ENCODE data around the gene HNF1B. TPM values are rescaled to one million over a fixed set of nuclear protein-coding genes. Genes with fewer than 3 reads are reported as not detected.
"Not testable (repeated sequence)": the region's sequence is repeated elsewhere in the genome, so short reads cannot be mapped to it uniquely, and the experiment has no call there.

HNF1B gene
- total RNA-seq, 6 donors from 2014 or later: 14.4 to 31.4 (median 16.0) TPM

GRCh38 chr17:37789021-37789565, 44.2 kb upstream of the HNF1B start:
- DNase-seq (no peak), ATAC-seq (ENCODE audit: low FRiP score in 2 of 2) (no peak)
- Histone ChIP-seq H3K27me3 (no peaks in the 10 kb centered on the region), H3K27ac (no peak overlapping the region), H3K36me3 (no peaks in the 10 kb centered on the region), H3K9me3 (no peaks in the 10 kb centered on the region), H3K4me1 (no peaks in the 10 kb centered on the region), H3K4me3 (no peak overlapping the region)
- no peak for TF ChIP-seq EP300 (IDR thresholded peaks at IDR 0.05)
- no peak for TF ChIP-seq CTCF (IDR thresholded peaks at IDR 0.05)
- TF ChIP-seq POLR2A (IDR thresholded peaks at IDR 0.05): no peak
- no peak for TF ChIP-seq POLR2AphosphoS5 (IDR thresholded peaks at IDR 0.05)
- WGBS, 2 donors: 56 to 71% methylated on average over 5 of the region's 5 CpGs

GRCh38 chr17:37788526-37788925, 43.7 kb upstream of the HNF1B start:
- no peaks in the 10 kb centered on the region for H3K36me3 ChIP-seq
- WGBS, 2 donors: 72 to 86% methylated on average over 1 of the region's 1 CpG
- no peaks in the 10 kb centered on the region for H3K27me3 ChIP-seq
- no peaks in the 10 kb centered on the region for H3K4me1 ChIP-seq
- DNase-seq (no peak), ATAC-seq (ENCODE audit: low FRiP score in 2 of 2) (no peak)
- no peak overlapping the region for H3K4me3 ChIP-seq
- no peak for TF ChIP-seq POLR2AphosphoS5 (IDR thresholded peaks at IDR 0.05)
- TF ChIP-seq EP300 (IDR thresholded peaks at IDR 0.05): no peak
- TF ChIP-seq POLR2A (IDR thresholded peaks at IDR 0.05): no peak
- TF ChIP-seq CTCF (IDR thresholded peaks at IDR 0.05): no peak
- H3K9me3 ChIP-seq: no peaks in the 10 kb centered on the region
- H3K27ac ChIP-seq: no peak overlapping the region

GRCh38 chr17:37787055-37787757, 42.3 kb upstream of the HNF1B start:
- Histone ChIP-seq H3K4me3 (no peak overlapping the region), H3K4me1 (no peaks in the 10 kb centered on the region), H3K27me3 (no peaks in the 10 kb centered on the region), H3K9me3 (no peaks in the 10 kb centered on the region), H3K27ac (no peak overlapping the region), H3K36me3 (no peaks in the 10 kb centered on the region)
- DNase-seq (no peak), ATAC-seq (ENCODE audit: low FRiP score in 2 of 2) (no peak)
- TF ChIP-seq POLR2A (IDR thresholded peaks at IDR 0.05): no peak
- no peak for TF ChIP-seq POLR2AphosphoS5 (IDR thresholded peaks at IDR 0.05)
- TF ChIP-seq EP300 (IDR thresholded peaks at IDR 0.05): no peak
- no peak for TF ChIP-seq CTCF (IDR thresholded peaks at IDR 0.05)
- WGBS, 2 donors: 37 to 43% methylated on average over 8 of the region's 8 CpGs

DNA sequence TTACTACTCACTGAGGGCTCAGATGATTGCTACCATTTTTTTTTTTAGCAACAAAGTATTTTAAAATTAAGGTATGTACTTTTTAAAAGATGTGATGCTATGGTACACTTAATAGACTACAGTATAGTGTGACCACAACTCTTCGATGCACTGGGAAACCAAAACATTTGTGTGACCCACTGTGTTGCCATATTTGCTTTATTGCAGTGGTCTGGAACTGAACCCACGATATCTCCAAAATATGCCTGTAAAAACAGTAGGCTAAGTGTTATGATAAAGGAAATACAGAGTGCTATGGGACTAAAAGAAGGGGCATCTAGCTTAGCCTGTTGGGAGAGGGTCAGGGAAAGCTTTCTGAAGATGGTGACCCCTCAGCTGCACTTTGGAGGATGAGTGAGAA, 41.6 kb upstream of the HNF1B start:
- Histone ChIP-seq H3K4me1 (no peaks in the 10 kb centered on the region), H3K4me3 (no peak overlapping the region), H3K36me3 (no peaks in the 10 kb centered on the region), H3K27me3 (no peaks in the 10 kb centered on the region), H3K27ac (no peak overlapping the region), H3K9me3 (no peaks in the 10 kb centered on the region)
- no peak for ATAC-seq (ENCODE audit: low FRiP score in 2 of 2)
- DNase-seq: no peak
- WGBS, 2 donors: 79 to 87% methylated on average over 2 of the region's 2 CpGs
- TF ChIP-seq POLR2A (IDR thresholded peaks at IDR 0.05): no peak
- no peak for TF ChIP-seq CTCF (IDR thresholded peaks at IDR 0.05)
- no peak for TF ChIP-seq POLR2AphosphoS5 (IDR thresholded peaks at IDR 0.05)
- no peak for TF ChIP-seq EP300 (IDR thresholded peaks at IDR 0.05)

DNA sequence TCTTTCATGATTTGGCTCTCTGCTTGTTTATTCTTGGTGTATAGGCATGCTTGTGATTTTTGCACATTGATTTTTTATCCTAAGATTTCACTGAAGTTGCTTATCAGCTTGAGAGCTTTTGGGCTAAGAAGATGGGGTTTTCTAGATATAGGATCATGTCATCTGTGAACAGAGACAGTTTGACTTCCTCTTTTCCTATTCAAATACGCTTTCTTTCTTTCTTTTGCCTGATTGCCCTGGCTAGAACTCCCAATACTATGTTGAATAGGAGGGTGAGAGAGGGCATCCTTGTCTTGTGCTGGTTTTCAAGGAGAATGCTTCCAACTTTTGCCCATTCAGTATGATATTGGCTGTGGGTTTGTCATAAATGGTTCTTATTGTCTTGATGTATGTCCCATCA, 37.6 kb upstream of the HNF1B start:
- not testable (repeated sequence) for H3K27me3 ChIP-seq; H3K27ac ChIP-seq; H3K4me3 ChIP-seq; H3K9me3 ChIP-seq; ATAC-seq (ENCODE audit: low FRiP score in 2 of 2); DNase-seq; H3K4me1 ChIP-seq; H3K36me3 ChIP-seq
- 45 to 71% methylated on average over 1 of the region's 1 CpG for WGBS, 2 donors
